A549 (cell line): ENCODE data around the gene FLNB. TPM values are rescaled to one million over a fixed set of nuclear protein-coding genes. Genes with fewer than 3 reads are reported as not detected.
A peak's percentile ranks its signal among the peaks of the same experiment; 100 is the strongest.

ENCODE experiments used
- ATAC-seq, 2 experiments: fragments of 200-7000 bp in 1 of 2; fragments of >200 bp in 1 of 2; cut with Nextera tagmentation in 1 of 2; cut with Tn5 transposase in 1 of 2; 3 replicates each; pipeline versions ENCODE4 v1.8.0 to v1.9.1; 2018 to 2020; ENCODE audit warnings: mild to moderate bottlenecking in 1 of 2, moderate library complexity in 1 of 2
- CTCF ChIA-PET: fragments of 300-600 bp; sonication (Branson Sonifier 250); formaldehyde crosslinking; extraction: SDS; loops from one replicate; lab custom pipeline; 2021; ENCODE audit warnings: antibody characterized with exemption, inconsistent platforms; lab: Yijun Ruan, JAX
- POLR2A ChIA-PET: fragments of 350-600 bp; formaldehyde crosslinking; extraction: SDS; loops from one replicate; lab custom pipeline; 2021; ENCODE audit warnings: antibody characterized with exemption, inconsistent platforms; lab: Yijun Ruan, JAX
- DNase-seq, 2 experiments: peaks; one replicate each; pipeline versions ENCODE4 v3.0.0 to v3.0.0-alpha.2; 2011 to 2016; ENCODE audit warnings: low read depth in 1 of 2, low spot score in 1 of 2
- FAIRE-seq: peaks from 2 replicates; lab custom pipeline; 2011; peaks lifted over from hg19 to GRCh38; lab: Jason Lieb, UNC
- H3K27ac ChIP-seq, 2 experiments: fragments of >200 bp; sonication (Bioruptor Twin); formaldehyde crosslinking; 3 replicates each; pipeline ENCODE4 v1.5.1; 2016 to 2017
- H3K4me1 ChIP-seq: fragments of >200 bp; sonication (Bioruptor Twin); formaldehyde crosslinking; 3 replicates; pipeline ENCODE4 v1.6.1; 2016
- H3K4me2 ChIP-seq: fragments of >200 bp; sonication (Bioruptor Twin); formaldehyde crosslinking; 3 replicates; pipeline ENCODE4 v1.6.1; 2016
- H3K4me3 ChIP-seq: fragments of >200 bp; sonication (Bioruptor Twin); formaldehyde crosslinking; 3 replicates; pipeline ENCODE4 v1.5.1; 2016
- H3K9me3 ChIP-seq: fragments of >200 bp; sonication (Bioruptor Twin); formaldehyde crosslinking; 3 replicates; pipeline ENCODE4 v1.6.1; 2016
- BHLHE40 ChIP-seq: IDR thresholded peaks from 2 replicates; pipeline ENCODE4 v1.6.1; 2012; ENCODE audit warnings: low read depth, low read length, inconsistent platforms
- CHD2 ChIP-seq: fragments of 150-350 bp; IDR thresholded peaks from 2 replicates; pipeline ENCODE4 v1.6.1; 2014; ENCODE audit warnings: low read length; ENCODE audit not compliant: partially characterized antibody
- EHF ChIP-seq: fragments of 250-450 bp; sonication (Bioruptor Pico); IDR thresholded peaks from 2 replicates; pipeline ENCODE4 v1.5.0; 2020; ENCODE audit warnings: mild to moderate bottlenecking
- EP300 ChIP-seq, 2 experiments: fragments of >200 bp; sonication (Bioruptor Twin); formaldehyde crosslinking; IDR thresholded peaks; 2 replicates in 1 of 2; 3 replicates in 1 of 2; pipeline ENCODE4 v1.6.1; 2016 to 2017
- ESRRA ChIP-seq: fragments of 150-350 bp; IDR thresholded peaks from 2 replicates; pipeline ENCODE4 v1.6.1; 2014; ENCODE audit warnings: mild to moderate bottlenecking, low read length, borderline replicate concordance
- FOXS1 ChIP-seq: fragments of 250-450 bp; sonication (Bioruptor Pico); IDR thresholded peaks from 2 replicates; pipeline ENCODE4 v1.5.0; 2020; ENCODE audit warnings: mild to moderate bottlenecking, moderate library complexity
- GATA3 ChIP-seq: IDR thresholded peaks from 2 replicates; pipeline ENCODE4 v1.6.1; 2012; ENCODE audit warnings: borderline replicate concordance
- JUN ChIP-seq, 2 experiments: fragments of >200 bp; sonication (Bioruptor Twin); formaldehyde crosslinking; IDR thresholded peaks; 2 replicates in 1 of 2; 3 replicates in 1 of 2; pipeline ENCODE4 v1.6.1; 2016 to 2017
- KDM5A ChIP-seq: fragments of 200-600 bp; sonication (generic); IDR thresholded peaks from 2 replicates; pipeline ENCODE4 v1.6.1; 2016; ENCODE audit warnings: antibody characterized with exemption, mild to moderate bottlenecking
- MAFK ChIP-seq: fragments of 450-650 bp; IDR thresholded peaks from 2 replicates; pipeline ENCODE4 v1.6.1; 2014; ENCODE audit not compliant: partially characterized antibody
- MAZ ChIP-seq: fragments of 150-350 bp; IDR thresholded peaks from 2 replicates; pipeline ENCODE4 v1.6.1; 2014; ENCODE audit warnings: antibody characterized with exemption, low read depth, low read length, borderline replicate concordance
- POLR2AphosphoS2 ChIP-seq: conservative IDR thresholded peaks from 2 replicates; pipeline ENCODE4 v1.6.1; 2012; ENCODE audit warnings: low read length, improper control_type of control experiment, inconsistent platforms
- SMC3 ChIP-seq: fragments of >200 bp; sonication (Bioruptor Twin); formaldehyde crosslinking; IDR thresholded peaks from 3 replicates; pipeline ENCODE4 v1.6.1; 2018; ENCODE audit warnings: inconsistent platforms
- TP53 ChIP-seq: fragments of 250-450 bp; sonication (Bioruptor Pico); IDR thresholded peaks from 2 replicates; pipeline ENCODE4 v1.5.0; 2021; ENCODE audit warnings: mild to moderate bottlenecking, moderate library complexity
- ZSCAN20 ChIP-seq: fragments of 250-450 bp; sonication (Bioruptor Pico); IDR thresholded peaks from 2 replicates; pipeline ENCODE4 v1.8.0; 2022; ENCODE audit warnings: mild to moderate bottlenecking, moderate library complexity
- WGBS: methylation state at CpG from one replicate; pipeline ENCODE4 v1.1.6; 2017; ENCODE audit errors: missing lambda C conversion rate; 5-methylcytosine and 5-hydroxymethylcytosine counted together
- polyA plus RNA-seq, 4 experiments: library from polyadenylated mRNA; depleted of rRNA in 3 of 4; stranded (reverse); fragments of >200 nt; fragmentation: RNase III in 1 of 4; extraction: RNeasy Plus Mini Kit Qiagen cat#74134 plus additional on column Dnase treatment in 1 of 4; gene quantifications; 2 replicates in 3 of 4; 3 replicates in 1 of 4; pipeline ENCODE4 v1.2.3, GENCODE V29; 2011 to 2017
- TF ChIP-seq, protein P1 (sequence below): IDR thresholded peaks from 2 replicates; pipeline ENCODE4 v1.6.1; 2012
- TF ChIP-seq, protein P2 (sequence below): fragments of 250-450 bp; sonication (Bioruptor Pico); IDR thresholded peaks from 2 replicates; pipeline ENCODE4 v1.5.0; 2020; ENCODE audit warnings: low read depth, mild to moderate bottlenecking, moderate library complexity
- TF ChIP-seq, protein P3 (sequence below): fragments of >200 bp; sonication (Bioruptor Twin); formaldehyde crosslinking; IDR thresholded peaks from 3 replicates; pipeline ENCODE4 v1.5.1; 2016

Gene FLNB
- polyA plus RNA-seq, 2 of the 4 experiments (the other 2 are of a cell fraction): 235 to 439 TPM

DNA sequence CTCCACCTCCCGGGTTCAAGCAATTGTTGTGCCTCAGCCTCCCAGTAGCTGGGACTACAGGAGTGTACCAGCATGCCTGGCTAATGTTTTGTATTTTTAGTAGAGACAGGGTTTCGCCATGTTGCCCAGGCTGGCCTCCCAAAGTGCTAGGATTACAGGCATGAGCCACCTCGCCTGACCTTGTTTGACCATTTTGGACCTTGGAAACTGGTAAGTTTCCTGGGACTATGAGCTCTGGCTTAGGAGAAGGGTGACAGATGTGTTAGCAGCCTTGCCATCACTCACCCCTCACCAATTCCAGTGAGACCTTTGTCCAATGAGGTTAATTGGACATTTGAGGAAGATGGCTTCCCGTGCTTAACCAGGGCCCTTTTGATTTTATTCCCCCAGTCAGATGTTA lies 182.7 kb downstream of the FLNB start:
- CTCF ChIA-PET: interaction anchor here (0.6 to 9.0 kb wide), 7 partner anchors 14 to 332 kb away, joined by 3 to 172 read pairs (median 5); partner anchors contain the start of genes DNASE1L3, HTD2 and RPP14
- Histone ChIP-seq H3K27ac (no peak overlapping the region), H3K4me3 (no peak overlapping the region), H3K9me3 (no peaks in the 10 kb centered on the region), H3K4me2 (no peak overlapping the region)
- FAIRE-seq: no peak
- TF ChIP-seq POLR2AphosphoS2: no peak
- no peak for TF ChIP-seq FOXS1 (CRISPR knock-in tag)
- no peak for TF ChIP-seq EHF
- TF ChIP-seq, all 56 proteins: peak for 0
- DNase-seq (no peak), ATAC-seq (no peak)
- POLR2A ChIA-PET: no interaction called here
- 86% methylated on average over 4 of the region's 4 CpGs for WGBS
- peaks cover 12% of the 10 kb centered on the region for H3K4me1 ChIP-seq

DNA sequence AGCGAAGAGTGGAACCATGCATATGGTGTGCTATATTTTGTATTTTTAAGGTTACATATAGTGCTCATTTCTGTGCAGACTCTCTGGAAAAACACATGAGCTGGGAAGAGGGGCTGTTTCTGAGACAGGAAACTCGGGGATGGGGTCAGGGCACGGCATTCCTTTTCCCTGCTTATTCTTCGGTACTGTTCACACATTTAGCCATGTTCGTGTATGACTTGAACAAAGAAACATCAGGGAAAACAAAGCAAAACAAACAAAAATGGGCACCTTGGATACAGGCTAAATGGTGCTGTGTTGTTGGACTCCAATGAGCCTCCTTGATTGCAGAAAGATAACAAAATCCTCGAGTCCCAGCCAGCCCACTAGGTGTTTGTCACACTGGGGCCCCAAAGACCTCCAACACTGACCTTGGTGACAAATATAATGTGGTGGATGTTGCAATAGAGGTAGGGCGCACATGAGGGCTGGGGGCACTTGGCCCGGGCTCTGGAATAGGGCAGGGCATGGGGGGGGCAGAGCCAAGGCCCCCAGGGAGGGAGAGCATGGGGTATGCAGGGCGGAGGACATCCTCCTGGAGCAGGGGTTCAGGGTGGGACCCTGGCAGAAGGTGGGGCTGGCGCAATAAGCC lies 183.3 kb downstream of the FLNB start:
- no peak overlapping the region for H3K27ac ChIP-seq
- WGBS: 48% methylated on average over 10 of the region's 10 CpGs
- ATAC-seq (no peak), DNase-seq (no peak), FAIRE-seq (no peak)
- CTCF ChIA-PET: interaction anchor here (0.6 to 9.0 kb wide), 8 partner anchors 13 to 224 kb away, joined by 3 to 172 read pairs (median 4); partner anchors contain the start of genes DNASE1L3, HTD2 and RPP14
- TF ChIP-seq, protein P1, sequence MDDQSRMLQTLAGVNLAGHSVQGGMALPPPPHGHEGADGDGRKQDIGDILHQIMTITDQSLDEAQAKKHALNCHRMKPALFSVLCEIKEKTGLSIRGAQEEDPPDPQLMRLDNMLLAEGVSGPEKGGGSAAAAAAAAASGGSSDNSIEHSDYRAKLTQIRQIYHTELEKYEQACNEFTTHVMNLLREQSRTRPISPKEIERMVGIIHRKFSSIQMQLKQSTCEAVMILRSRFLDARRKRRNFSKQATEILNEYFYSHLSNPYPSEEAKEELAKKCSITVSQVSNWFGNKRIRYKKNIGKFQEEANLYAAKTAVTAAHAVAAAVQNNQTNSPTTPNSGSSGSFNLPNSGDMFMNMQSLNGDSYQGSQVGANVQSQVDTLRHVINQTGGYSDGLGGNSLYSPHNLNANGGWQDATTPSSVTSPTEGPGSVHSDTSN: no peak
- TF ChIP-seq SMC3 (no peak), POLR2AphosphoS2 (peak; percentile 65; the same call in 1 of the 2 replicates)
- H3K4me1 ChIP-seq: peaks cover 12% of the 10 kb centered on the region
- H3K4me2 ChIP-seq: no peak overlapping the region
- H3K4me3 ChIP-seq: no peak overlapping the region
- POLR2A ChIA-PET: no interaction called here
- H3K9me3 ChIP-seq: no peaks in the 10 kb centered on the region

DNA sequence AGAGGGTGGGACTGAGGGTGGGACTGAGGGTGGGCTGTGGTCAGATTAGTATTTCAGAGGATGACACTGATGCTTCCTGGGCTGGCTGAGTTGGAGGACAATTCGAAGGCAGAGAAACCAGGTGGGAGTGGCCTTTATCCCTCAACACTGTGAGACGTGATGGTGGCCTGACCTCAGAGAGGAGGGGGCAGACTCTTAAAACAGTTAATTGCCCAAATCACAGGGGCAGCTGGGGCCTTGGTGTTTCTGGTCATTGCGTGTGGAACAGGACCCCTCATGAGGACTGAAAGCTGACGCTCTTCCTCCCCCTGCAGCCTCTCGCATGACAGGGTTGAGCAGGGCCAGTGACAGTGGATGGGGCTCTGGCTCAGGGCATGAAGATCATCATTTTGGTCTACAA lies 183.8 kb downstream of the FLNB start:
- no peak overlapping the region for H3K27ac ChIP-seq
- ChIA-PET POLR2A (no interaction called here), CTCF (interaction anchor here (0.6 to 5.7 kb wide), 3 partner anchors 12 to 25 kb away, joined by 3 to 38 read pairs (median 4); no protein-coding TSS in a partner anchor)
- no peak for ATAC-seq
- TF ChIP-seq EP300 (IDR thresholded peaks at IDR 0.05) (no peak), JUN (IDR thresholded peaks at IDR 0.05) (no peak), ESRRA (no peak), GATA3 (no peak), BHLHE40 (no peak), TP53 (no peak), MAFK (no peak), KDM5A (no peak), MAZ (no peak), ZSCAN20 (CRISPR knock-in tag) (no peak), CHD2 (no peak)
- TF ChIP-seq, protein P2, sequence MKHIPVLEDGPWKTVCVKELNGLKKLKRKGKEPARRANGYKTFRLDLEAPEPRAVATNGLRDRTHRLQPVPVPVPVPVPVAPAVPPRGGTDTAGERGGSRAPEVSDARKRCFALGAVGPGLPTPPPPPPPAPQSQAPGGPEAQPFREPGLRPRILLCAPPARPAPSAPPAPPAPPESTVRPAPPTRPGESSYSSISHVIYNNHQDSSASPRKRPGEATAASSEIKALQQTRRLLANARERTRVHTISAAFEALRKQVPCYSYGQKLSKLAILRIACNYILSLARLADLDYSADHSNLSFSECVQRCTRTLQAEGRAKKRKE (CRISPR knock-in tag): no peak
- TF ChIP-seq, protein P3, sequence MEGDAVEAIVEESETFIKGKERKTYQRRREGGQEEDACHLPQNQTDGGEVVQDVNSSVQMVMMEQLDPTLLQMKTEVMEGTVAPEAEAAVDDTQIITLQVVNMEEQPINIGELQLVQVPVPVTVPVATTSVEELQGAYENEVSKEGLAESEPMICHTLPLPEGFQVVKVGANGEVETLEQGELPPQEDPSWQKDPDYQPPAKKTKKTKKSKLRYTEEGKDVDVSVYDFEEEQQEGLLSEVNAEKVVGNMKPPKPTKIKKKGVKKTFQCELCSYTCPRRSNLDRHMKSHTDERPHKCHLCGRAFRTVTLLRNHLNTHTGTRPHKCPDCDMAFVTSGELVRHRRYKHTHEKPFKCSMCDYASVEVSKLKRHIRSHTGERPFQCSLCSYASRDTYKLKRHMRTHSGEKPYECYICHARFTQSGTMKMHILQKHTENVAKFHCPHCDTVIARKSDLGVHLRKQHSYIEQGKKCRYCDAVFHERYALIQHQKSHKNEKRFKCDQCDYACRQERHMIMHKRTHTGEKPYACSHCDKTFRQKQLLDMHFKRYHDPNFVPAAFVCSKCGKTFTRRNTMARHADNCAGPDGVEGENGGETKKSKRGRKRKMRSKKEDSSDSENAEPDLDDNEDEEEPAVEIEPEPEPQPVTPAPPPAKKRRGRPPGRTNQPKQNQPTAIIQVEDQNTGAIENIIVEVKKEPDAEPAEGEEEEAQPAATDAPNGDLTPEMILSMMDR: no peak
- TF ChIP-seq, protein P1: no peak
- no peaks in the 10 kb centered on the region for H3K9me3 ChIP-seq
- 85% methylated on average over 5 of the region's 5 CpGs for WGBS
- DNase-seq: no peak
- FAIRE-seq: no peak
- H3K4me2 ChIP-seq: no peak overlapping the region
- peaks cover 12% of the 10 kb centered on the region for H3K4me1 ChIP-seq
- no peak overlapping the region for H3K4me3 ChIP-seq
